Aorta (tissue), 5 donors: ENCODE measurements around the gene HCN4. TPM values are rescaled to one million over a fixed set of nuclear protein-coding genes. Genes with fewer than 3 reads are reported as not detected.
A peak's percentile ranks its signal among the peaks of the same experiment; 100 is the strongest.

ENCODE experiments used
- ATAC-seq: fragments of 200-7000 bp; cut with Tn5 transposase; one replicate; pipeline ENCODE4 v1.9.1; 2022; ENCODE audit warnings: moderate library complexity; ENCODE audit not compliant: low FRiP score
- DNase-seq, 2 donors: peaks; one replicate each; pipeline ENCODE4 v3.0.0-alpha.2; 2020
- H3K27ac ChIP-seq, 2 donors: one replicate each; pipeline ENCODE4 v1.5.1; 2013; ENCODE audit warnings: low read length in 2 of 2, mild to moderate bottlenecking in 2 of 2, moderate library complexity in 2 of 2, control low read depth in 1 of 2, inconsistent platforms in 1 of 2, low read depth in 1 of 2
- H3K27me3 ChIP-seq, 2 donors: one replicate each; pipeline ENCODE4 v1.6.1; 2013; ENCODE audit warnings: control low read depth in 1 of 2, low read length in 1 of 2, mild to moderate bottlenecking in 1 of 2, moderate library complexity in 1 of 2; ENCODE audit not compliant: insufficient read depth in 2 of 2, control insufficient read depth in 1 of 2
- H3K36me3 ChIP-seq, 2 donors: one replicate each; pipeline ENCODE4 v1.6.1; 2013; ENCODE audit warnings: control low read depth in 1 of 2, low read length in 1 of 2, mild to moderate bottlenecking in 1 of 2; ENCODE audit not compliant: insufficient read depth in 2 of 2, control insufficient read depth in 1 of 2
- H3K4me1 ChIP-seq, 2 donors: one replicate each; pipeline ENCODE4 v1.6.1; 2013; ENCODE audit warnings: low read length in 2 of 2, control low read depth in 1 of 2, mild to moderate bottlenecking in 1 of 2, moderate library complexity in 1 of 2; ENCODE audit not compliant: insufficient read depth in 2 of 2, control insufficient read depth in 1 of 2
- H3K4me3 ChIP-seq, 2 donors: one replicate each; pipeline ENCODE4 v1.5.1; 2013; ENCODE audit warnings: low read length in 2 of 2, control low read depth in 1 of 2, mild to moderate bottlenecking in 1 of 2
- H3K9me3 ChIP-seq: one replicate; pipeline ENCODE4 v1.6.1; 2013; ENCODE audit warnings: mild to moderate bottlenecking, low read length; ENCODE audit not compliant: control insufficient read depth
- WGBS, 2 donors: extraction: QIAGEN DNeasy Blood & Tissue Kit; methylation state at CpG; one replicate each; pipeline ENCODE4 v1.1.7; 2013; 5-methylcytosine and 5-hydroxymethylcytosine counted together
- intact Hi-C, 2 donors: fragments of 100-400 bp; cut with DNase I; formaldehyde crosslinking; loops; one replicate each; pipeline versions ENCODE4 v1.14.2 to v1.15.0; 2022
- polyA plus RNA-seq, 2 donors: library from polyadenylated mRNA; stranded (reverse); fragments of 200-250 nt; gene quantifications; one replicate each; pipeline ENCODE4 v1.2.3, GENCODE V29; 2013
- total RNA-seq, 2 donors: library from RNA; stranded (reverse); fragmentation: NEBNext Ultra II Directional; extraction: Animal tissue kit (Norgen Biotek cat#: 25700); gene quantifications; one replicate each; pipeline ENCODE4 v1.2.1, GENCODE V29; 2021
- donor health status: healthy with polysubstance abuse.
- donor health status: Bipolar disorder and iron deficiency.
- donor health status: DM: no; HTN: no; CAD: no.
- donor health status: DM: no; HTN: no; CAD: no.
- donor health status: DM: yes; HTN: yes; CAD: no.

The HCN4 gene
- total and polyA plus RNA-seq, 4 donors: under 0.01 TPM; not detected in 3

DNA sequence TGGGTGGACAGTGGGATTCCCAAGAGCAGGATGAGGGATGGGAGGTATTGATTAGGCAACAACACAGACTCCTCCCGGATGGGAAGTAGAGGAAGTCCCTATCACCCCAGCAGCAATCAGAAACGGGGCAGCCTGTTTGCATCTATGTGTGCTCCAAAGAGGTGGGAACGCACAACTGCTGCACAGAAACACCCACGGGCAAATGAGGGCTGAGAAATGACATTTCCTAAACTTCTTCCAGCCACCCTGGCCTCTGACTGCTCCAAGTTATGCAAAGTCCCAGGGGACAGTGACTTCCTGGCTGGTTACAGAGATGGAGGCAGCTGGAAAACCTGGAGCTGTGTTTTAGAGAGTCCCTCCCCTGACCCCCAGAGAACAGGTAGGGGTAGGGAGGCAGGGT, 42.6 kb downstream of the HCN4 start:
- H3K4me3 ChIP-seq: no peak overlapping the region
- intact Hi-C loops: loop anchor here in 1 of 2 donors (10.0 kb wide), 1 partner anchor 59 kb away; no protein-coding TSS in a partner anchor
- DNase-seq: peak; percentile 6 to 57
- no peak for ATAC-seq
- no peak overlapping the region for H3K27ac ChIP-seq
- H3K4me1 ChIP-seq: no peaks in the 10 kb centered on the region
- 14 to 19% methylated on average over 4 of the region's 4 CpGs for WGBS, 2 donors
- no peaks in the 10 kb centered on the region for H3K27me3 ChIP-seq
- H3K9me3 ChIP-seq: no peaks in the 10 kb centered on the region
- H3K36me3 ChIP-seq: no peaks in the 10 kb centered on the region

DNA sequence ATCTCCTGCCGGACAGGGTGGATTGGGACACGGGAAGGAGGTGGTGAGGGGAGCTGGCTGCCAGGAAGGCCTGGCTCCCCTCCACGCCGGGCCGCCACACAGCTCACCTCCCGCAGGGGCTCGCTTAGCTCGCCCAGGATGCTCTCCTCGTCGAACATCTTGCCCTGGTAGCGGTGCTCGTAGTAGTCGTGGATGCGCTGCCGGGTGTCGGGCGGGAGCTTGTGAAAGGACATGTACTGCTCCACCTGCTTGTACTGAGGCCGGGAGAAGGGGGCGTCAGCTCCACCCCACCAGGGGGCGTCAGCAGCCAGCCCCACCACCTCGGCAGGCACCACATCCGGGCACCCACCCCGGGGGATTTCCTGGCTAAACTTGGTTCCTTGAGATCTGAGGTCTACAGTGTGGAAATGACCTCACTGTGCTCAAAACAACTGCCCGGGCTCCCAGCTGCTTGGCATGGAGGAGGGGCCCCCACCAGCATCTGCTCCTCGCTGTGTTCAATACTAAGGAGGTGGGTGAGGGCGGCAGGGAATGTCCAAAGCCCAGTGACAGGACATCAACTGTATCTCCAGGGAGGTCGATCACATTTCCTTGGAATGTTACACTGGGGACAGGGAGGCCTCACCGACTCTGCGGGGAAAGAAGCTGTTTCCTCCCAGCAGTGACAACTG, 43.4 kb downstream of the HCN4 start:
- ATAC-seq: no peak
- Histone ChIP-seq H3K27me3 (no peaks in the 10 kb centered on the region), H3K27ac (no peak overlapping the region), H3K9me3 (no peaks in the 10 kb centered on the region), H3K36me3 (no peaks in the 10 kb centered on the region), H3K4me1 (no peaks in the 10 kb centered on the region), H3K4me3 (no peak overlapping the region)
- peak in 1 of 2 donors; percentile 57 for DNase-seq
- intact Hi-C loops: loop anchor here in 1 of 2 donors (10.0 kb wide), 1 partner anchor 59 kb away; no protein-coding TSS in a partner anchor
- 59 to 60% methylated on average over 29 of the region's 29 CpGs for WGBS, 2 donors

DNA sequence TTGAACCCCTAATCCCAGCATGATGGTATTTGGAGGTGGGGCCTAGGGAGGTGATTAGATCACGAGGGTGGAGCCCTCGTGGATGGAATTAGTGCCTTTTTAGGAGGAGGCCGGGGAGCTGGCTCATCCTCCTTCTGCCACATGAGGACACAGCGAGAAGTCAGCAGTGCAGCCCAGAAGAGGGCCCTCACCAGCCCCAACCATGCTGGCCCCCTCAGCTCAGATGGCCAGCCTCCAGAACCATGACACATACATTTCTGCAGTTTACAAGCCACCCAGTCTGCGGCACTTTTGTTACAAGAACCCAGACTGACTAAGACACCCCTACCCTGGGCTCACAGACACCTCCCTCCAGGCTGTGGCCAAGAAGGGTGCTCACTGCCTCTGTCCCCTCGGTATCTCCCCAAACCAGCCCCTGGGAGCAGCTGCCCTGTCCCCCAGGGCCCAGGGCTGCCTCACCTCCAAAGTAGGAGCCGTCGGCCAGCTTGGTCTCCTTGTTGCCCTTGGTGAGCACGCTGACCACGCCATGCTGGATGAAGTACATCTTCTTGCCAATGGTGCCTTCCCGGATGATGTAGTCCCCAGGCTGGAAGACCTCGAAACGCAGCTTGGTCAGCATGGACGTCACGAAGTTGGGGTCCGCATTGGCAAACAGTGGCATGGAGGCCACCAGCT, 44.1 kb downstream of the HCN4 start:
- H3K27ac ChIP-seq: no peak overlapping the region
- intact Hi-C loops: loop anchor here in 1 of 2 donors (10.0 kb wide), 1 partner anchor 60 kb away; no protein-coding TSS in a partner anchor
- DNase-seq (peak in 1 of 2 donors; percentile 74), ATAC-seq (no peak)
- H3K4me3 ChIP-seq: no peak overlapping the region
- H3K36me3 ChIP-seq: no peaks in the 10 kb centered on the region
- no peaks in the 10 kb centered on the region for H3K27me3 ChIP-seq
- H3K4me1 ChIP-seq: no peaks in the 10 kb centered on the region
- H3K9me3 ChIP-seq: no peaks in the 10 kb centered on the region
- WGBS, 2 donors: 94% methylated on average over 16 of the region's 16 CpGs

DNA sequence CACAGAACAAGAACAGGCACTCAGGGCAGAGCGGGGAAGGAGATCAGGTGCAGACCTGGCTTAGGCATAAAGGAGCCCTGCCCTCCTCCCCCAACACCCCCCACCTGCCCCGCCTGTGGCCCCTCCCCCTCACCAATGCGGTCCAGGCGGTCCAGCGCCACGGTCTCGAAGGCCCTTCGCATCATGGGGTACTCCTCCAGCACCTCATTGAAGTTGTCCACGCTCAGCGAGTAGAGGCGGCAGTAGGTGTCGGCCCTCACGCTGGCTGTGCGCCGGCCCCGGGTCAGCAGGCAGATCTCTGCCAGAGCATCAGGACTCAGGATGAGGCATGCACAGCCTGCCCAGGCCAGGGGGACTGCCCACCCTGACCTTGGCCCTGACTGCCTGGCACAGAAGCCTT, 44.8 kb downstream of the HCN4 start:
- no peaks in the 10 kb centered on the region for H3K27me3 ChIP-seq
- H3K27ac ChIP-seq: no peak overlapping the region
- no peak overlapping the region for H3K4me3 ChIP-seq
- no peaks in the 10 kb centered on the region for H3K4me1 ChIP-seq
- intact Hi-C loops: loop anchor here in 1 of 2 donors (10.0 kb wide), 1 partner anchor 61 kb away; no protein-coding TSS in a partner anchor
- H3K36me3 ChIP-seq: no peaks in the 10 kb centered on the region
- ATAC-seq: no peak
- no peaks in the 10 kb centered on the region for H3K9me3 ChIP-seq
- 95 to 97% methylated on average over 16 of the region's 16 CpGs for WGBS, 2 donors
- peak in 1 of 2 donors; percentile 54 for DNase-seq

DNA sequence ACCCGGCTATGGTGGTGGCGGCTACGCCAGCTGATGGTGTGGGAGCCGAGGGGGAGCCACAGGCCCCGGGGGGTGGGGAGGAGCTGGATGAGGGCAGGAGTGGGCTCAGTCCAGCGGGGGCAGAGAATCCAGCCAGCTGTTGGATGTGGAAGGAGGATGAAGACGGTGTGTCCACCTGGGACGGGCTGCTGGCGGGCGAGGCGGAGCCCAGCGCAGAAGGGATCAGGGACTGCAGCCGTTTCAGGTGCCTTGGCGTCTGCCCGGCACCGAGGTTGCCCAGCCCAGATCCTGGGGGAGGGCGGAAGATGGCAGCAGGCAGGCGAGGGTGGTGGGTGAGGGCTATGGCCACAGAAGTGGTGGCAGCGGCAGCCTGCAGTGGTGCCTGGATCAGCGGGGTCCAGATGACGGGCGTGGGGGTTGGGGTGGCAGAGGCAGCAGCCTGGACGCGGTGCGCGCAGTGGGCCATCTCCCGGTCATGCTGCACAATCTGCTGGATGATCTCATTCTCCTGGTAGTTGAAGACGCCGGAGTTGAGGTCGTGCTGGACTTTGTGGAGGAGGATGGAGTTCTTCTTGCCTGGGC, 45.3 kb downstream of the HCN4 start:
- DNase-seq (peak in 1 of 2 donors; percentile 63), ATAC-seq (no peak)
- no peaks in the 10 kb centered on the region for H3K4me1 ChIP-seq
- H3K4me3 ChIP-seq: no peak overlapping the region
- intact Hi-C loops: loop anchor here in 1 of 2 donors (10.0 kb wide), 1 partner anchor 61 kb away; no protein-coding TSS in a partner anchor
- no peak overlapping the region for H3K27ac ChIP-seq
- H3K27me3 ChIP-seq: no peaks in the 10 kb centered on the region
- WGBS, 2 donors: 93 to 94% methylated on average over 30 of the region's 30 CpGs
- no peaks in the 10 kb centered on the region for H3K9me3 ChIP-seq
- H3K36me3 ChIP-seq: no peaks in the 10 kb centered on the region

DNA sequence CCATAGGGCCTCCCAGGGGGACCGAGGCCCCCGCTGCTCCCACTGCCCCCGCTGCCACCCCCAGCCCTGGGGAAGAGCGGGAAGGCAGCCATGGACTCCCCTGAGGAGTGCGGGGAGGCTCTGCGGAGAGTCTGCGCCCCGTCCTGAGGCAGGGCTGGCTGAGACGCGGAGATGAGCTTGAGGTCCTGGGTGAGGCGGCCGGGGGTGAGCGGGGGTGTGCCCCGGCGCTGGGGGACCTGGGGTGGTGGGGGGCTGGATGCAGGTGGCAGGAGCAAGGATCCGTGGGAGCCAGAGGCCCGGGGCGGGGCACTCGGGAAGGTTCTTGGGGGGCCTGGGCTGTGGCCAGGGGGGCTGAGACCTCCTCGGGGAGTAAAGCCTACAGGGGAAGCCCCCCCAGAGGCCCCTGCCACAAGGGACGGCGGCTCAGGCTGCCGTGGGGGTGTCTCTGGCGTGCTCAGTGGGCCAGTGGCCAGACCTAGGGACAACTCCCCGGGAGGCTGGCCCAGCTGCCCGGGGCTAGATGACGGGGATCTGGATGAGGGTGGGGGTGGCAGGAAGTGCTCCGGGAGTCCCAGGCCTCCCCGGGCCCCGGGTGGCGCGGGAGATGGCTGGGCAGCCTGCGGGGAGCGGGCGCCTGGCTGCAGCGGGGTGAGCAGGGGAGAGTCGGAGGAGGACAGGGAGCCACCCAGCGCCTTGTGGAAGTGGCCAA, 45.9 kb downstream of the HCN4 start:
- DNase-seq (peak in 1 of 2 donors; percentile 70), ATAC-seq (no peak)
- intact Hi-C loops: loop anchor here in 1 of 2 donors (10.0 kb wide), 1 partner anchor 62 kb away; no protein-coding TSS in a partner anchor
- no peaks in the 10 kb centered on the region for H3K36me3 ChIP-seq
- H3K4me1 ChIP-seq: no peaks in the 10 kb centered on the region
- no peaks in the 10 kb centered on the region for H3K9me3 ChIP-seq
- no peaks in the 10 kb centered on the region for H3K27me3 ChIP-seq
- WGBS, 2 donors: 80 to 82% methylated on average over 36 to 38 of the region's 38 CpGs
- no peak overlapping the region for H3K4me3 ChIP-seq
- no peak overlapping the region for H3K27ac ChIP-seq

DNA sequence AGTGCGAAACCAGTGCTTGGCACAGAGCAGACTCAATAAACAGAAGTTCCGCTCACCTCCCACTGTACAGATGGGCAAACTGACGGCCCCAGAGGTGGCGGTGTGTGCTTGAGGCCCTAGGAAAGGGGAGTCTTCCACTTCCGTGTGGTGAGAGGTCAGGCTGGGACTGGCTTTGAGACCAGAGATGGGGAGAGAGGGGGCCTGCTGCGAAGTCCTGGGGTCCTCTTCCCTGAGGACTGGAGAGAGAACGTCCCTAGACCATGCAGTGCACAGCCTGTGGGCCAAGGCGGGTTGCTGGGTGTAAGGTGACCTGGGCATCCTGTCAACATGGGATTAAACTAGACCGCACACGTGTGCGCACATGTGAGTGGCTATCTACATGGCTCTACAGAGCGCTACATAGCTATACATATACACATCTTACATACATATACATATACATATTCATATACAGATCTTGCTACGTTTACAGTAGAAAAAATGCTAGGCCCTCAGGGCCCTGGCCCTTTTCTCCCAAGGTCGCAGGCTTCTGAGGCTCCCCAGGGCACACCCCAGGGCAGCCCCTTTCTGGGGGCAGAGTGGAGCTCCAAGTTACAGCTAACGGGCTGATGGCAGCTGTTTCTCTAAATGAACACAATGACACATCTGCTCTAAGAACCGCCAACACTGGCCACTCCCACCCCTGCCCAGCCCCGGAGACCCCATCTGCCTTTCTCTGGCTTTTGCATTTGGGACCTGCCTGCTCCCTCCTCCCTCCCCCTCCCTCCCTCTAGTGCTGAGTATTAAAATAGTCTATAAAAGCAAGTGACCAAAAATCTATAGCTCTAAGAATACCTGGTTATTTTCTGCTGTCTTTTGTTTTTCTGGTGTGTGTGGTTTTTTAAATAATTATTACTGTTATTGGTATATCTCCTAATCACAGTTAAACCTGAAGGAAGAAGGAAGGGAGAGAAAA, 47.0 kb downstream of the HCN4 start:
- Histone ChIP-seq H3K27ac (no peak overlapping the region), H3K4me1 (no peaks in the 10 kb centered on the region), H3K36me3 (no peaks in the 10 kb centered on the region), H3K9me3 (no peaks in the 10 kb centered on the region), H3K27me3 (no peaks in the 10 kb centered on the region), H3K4me3 (no peak overlapping the region)
- WGBS, 2 donors: 80 to 81% methylated on average over 17 of the region's 17 CpGs
- ATAC-seq (no peak), DNase-seq (peak in 1 of 2 donors; percentile 46)
- intact Hi-C loops: loop anchor here in 1 of 2 donors (10.0 kb wide), 1 partner anchor 63 kb away; no protein-coding TSS in a partner anchor
